ENCODE measurements around the gene EPHB4.

DNA sequence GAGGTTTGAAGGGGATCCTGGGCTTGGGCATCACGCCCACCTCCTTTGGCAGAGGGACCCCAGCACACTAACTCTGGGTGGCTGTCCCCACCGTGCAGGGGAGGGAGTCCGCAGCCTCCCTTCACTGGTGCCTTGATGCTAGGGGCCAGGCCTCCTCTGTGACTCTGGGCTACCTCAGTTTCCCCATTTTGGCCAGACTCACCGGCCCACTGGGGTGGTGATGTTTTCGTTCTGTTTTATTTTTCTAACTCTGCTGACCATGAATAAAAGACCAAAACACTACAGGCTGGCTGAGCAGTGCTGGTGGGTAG is 39.4 kb upstream of the EPHB4 start:
- TF ChIP-seq, protein P1, sequence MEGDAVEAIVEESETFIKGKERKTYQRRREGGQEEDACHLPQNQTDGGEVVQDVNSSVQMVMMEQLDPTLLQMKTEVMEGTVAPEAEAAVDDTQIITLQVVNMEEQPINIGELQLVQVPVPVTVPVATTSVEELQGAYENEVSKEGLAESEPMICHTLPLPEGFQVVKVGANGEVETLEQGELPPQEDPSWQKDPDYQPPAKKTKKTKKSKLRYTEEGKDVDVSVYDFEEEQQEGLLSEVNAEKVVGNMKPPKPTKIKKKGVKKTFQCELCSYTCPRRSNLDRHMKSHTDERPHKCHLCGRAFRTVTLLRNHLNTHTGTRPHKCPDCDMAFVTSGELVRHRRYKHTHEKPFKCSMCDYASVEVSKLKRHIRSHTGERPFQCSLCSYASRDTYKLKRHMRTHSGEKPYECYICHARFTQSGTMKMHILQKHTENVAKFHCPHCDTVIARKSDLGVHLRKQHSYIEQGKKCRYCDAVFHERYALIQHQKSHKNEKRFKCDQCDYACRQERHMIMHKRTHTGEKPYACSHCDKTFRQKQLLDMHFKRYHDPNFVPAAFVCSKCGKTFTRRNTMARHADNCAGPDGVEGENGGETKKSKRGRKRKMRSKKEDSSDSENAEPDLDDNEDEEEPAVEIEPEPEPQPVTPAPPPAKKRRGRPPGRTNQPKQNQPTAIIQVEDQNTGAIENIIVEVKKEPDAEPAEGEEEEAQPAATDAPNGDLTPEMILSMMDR (IDR thresholded peaks at IDR 0.05): no peak
- TF ChIP-seq POLR2AphosphoS5 (IDR thresholded peaks at IDR 0.05; ENCODE audit: low read depth, low read length) (no peak), TCF7L2 (IDR thresholded peaks at IDR 0.05; ENCODE audit: low read depth, low read length) (no peak)
- TF ChIP-seq, protein P2, sequence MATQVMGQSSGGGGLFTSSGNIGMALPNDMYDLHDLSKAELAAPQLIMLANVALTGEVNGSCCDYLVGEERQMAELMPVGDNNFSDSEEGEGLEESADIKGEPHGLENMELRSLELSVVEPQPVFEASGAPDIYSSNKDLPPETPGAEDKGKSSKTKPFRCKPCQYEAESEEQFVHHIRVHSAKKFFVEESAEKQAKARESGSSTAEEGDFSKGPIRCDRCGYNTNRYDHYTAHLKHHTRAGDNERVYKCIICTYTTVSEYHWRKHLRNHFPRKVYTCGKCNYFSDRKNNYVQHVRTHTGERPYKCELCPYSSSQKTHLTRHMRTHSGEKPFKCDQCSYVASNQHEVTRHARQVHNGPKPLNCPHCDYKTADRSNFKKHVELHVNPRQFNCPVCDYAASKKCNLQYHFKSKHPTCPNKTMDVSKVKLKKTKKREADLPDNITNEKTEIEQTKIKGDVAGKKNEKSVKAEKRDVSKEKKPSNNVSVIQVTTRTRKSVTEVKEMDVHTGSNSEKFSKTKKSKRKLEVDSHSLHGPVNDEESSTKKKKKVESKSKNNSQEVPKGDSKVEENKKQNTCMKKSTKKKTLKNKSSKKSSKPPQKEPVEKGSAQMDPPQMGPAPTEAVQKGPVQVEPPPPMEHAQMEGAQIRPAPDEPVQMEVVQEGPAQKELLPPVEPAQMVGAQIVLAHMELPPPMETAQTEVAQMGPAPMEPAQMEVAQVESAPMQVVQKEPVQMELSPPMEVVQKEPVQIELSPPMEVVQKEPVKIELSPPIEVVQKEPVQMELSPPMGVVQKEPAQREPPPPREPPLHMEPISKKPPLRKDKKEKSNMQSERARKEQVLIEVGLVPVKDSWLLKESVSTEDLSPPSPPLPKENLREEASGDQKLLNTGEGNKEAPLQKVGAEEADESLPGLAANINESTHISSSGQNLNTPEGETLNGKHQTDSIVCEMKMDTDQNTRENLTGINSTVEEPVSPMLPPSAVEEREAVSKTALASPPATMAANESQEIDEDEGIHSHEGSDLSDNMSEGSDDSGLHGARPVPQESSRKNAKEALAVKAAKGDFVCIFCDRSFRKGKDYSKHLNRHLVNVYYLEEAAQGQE (IDR thresholded peaks at IDR 0.05; ENCODE audit: insufficient read depth in 1 of 2, low read depth in 2 of 2, low read length in 1 of 2): no peak

Measured in Panc1 (cell line).